HG02678 (cell line): ENCODE results near the gene RGS1.

Source experiments
- ATAC-seq: cut with Tn5 transposase; IDR thresholded peaks from one replicate; pipeline ENCODE4 v1.9.1; 2021; ENCODE audit warnings: mild to moderate bottlenecking, moderate library complexity; ENCODE audit not compliant: unreplicated experiment

Gene RGS1

GRCh38 chr1:192579010-192579738 lies 3.6 kb downstream of the RGS1 start:
- peak; percentile 25 for ATAC-seq

- ATAC-seq: peak; percentile 31
Observed at GRCh38 chr1:192580351-192580962, 4.9 kb downstream of the RGS1 start.

- peak; percentile 2 for ATAC-seq
Observed at GRCh38 chr1:192581131-192581927, 5.8 kb downstream of the RGS1 start.

GRCh38 chr1:192584866-192585265 lies 9.3 kb downstream of the RGS1 start:
- ATAC-seq: no peak

- ATAC-seq: no peak
Observed at GRCh38 chr1:192587386-192588266, 12.1 kb downstream of the RGS1 start.

GRCh38 chr1:192588546-192588945 lies 13.0 kb downstream of the RGS1 start:
- no peak for ATAC-seq

- no peak for ATAC-seq
Observed at GRCh38 chr1:192589813-192590212, 14.2 kb downstream of the RGS1 start.

GRCh38 chr1:192592517-192592916 lies 16.9 kb downstream of the RGS1 start:
- peak; percentile 42 for ATAC-seq

GRCh38 chr1:192592981-192593708 lies 17.6 kb downstream of the RGS1 start:
- no peak for ATAC-seq

- no peak for ATAC-seq
Observed at GRCh38 chr1:192595299-192595698, 19.7 kb downstream of the RGS1 start.

- ATAC-seq: no peak
Observed at GRCh38 chr1:192598589-192598988, 23.0 kb downstream of the RGS1 start.

GRCh38 chr1:192600275-192600674 lies 24.7 kb downstream of the RGS1 start:
- no peak for ATAC-seq

GRCh38 chr1:192601143-192601542 lies 25.6 kb downstream of the RGS1 start:
- ATAC-seq: peak; percentile 53

GRCh38 chr1:192601567-192601966 lies 26.0 kb downstream of the RGS1 start:
- ATAC-seq: peak; percentile 42

GRCh38 chr1:192602757-192603156 lies 27.2 kb downstream of the RGS1 start:
- peak; percentile 37 for ATAC-seq

- ATAC-seq: no peak
Observed at GRCh38 chr1:192603218-192603787, 27.7 kb downstream of the RGS1 start.

GRCh38 chr1:192604979-192605620 lies 29.5 kb downstream of the RGS1 start:
- ATAC-seq: peak; percentile 34

- no peak for ATAC-seq
Observed at GRCh38 chr1:192608671-192609070, 33.1 kb downstream of the RGS1 start.
